HCT116 (cell line): ENCODE results near the gene PC. TPM values are rescaled to one million over a fixed set of nuclear protein-coding genes. Genes with fewer than 3 reads are reported as not detected.

ENCODE experiments used
- ATAC-seq: fragments of 200-7000 bp; cut with Tn5 transposase; 2 replicates; pipeline ENCODE4 v1.9.1; 2020; ENCODE audit warnings: mild to moderate bottlenecking, moderate library complexity
- BruUV-seq: library from RNA; stranded (reverse); fragments of 400-500 nt; replicated peaks from 2 replicates; lab custom pipeline; 2021; lab: Mats Ljungman, UMichigan
- CTCF ChIA-PET: fragments of 300-600 bp; sonication (Branson Sonifier 250); formaldehyde crosslinking; loops from one replicate; lab custom pipeline; 2021; ENCODE audit warnings: antibody characterized with exemption; lab: Charles Lee
- POLR2A ChIA-PET: fragments of 300-600, 350-600 bp; sonication (Branson Sonifier 250); formaldehyde crosslinking; loops from one replicate; lab custom pipeline; 2021; ENCODE audit warnings: antibody characterized with exemption; lab: Charles Lee
- RAD21 ChIA-PET, 2 experiments: fragments of 300-600 bp; sonication (Branson Sonifier 250); formaldehyde crosslinking; loops; one replicate each; lab custom pipeline; 2023; ENCODE audit warnings: low total read pairs in 2 of 2; ENCODE audit not compliant: uncharacterized antibody in 2 of 2, unreplicated experiment in 2 of 2, low non-redundant PET in 1 of 2; lab: Charles Lee
- DNase-seq: peaks from one replicate; pipeline ENCODE4 v3.0.0-alpha.2; 2010; ENCODE audit warnings: low read depth, low spot score
- H2AFZ ChIP-seq: fragments of 200-600 bp; shearing (Covaris generic), sonication (generic); 2 replicates; pipeline ENCODE4 v1.6.1; 2017; ENCODE audit warnings: low read depth, mixed run types, mixed read lengths, antibody characterized with exemption, low read length; ENCODE audit not compliant: poor library complexity, severe bottlenecking
- H3K27ac ChIP-seq: 2 replicates; pipeline ENCODE4 v1.5.1; 2012; ENCODE audit warnings: low read depth, low read length
- H3K27me3 ChIP-seq: fragments of 200-600 bp; sonication (generic); 2 replicates; pipeline ENCODE4 v1.6.1; 2016; ENCODE audit warnings: mixed run types, low read length, mixed read lengths; ENCODE audit not compliant: insufficient read depth
- H3K36me3 ChIP-seq, 2 experiments: fragments of 200-500 bp in 1 of 2; fragments of 200-600 bp in 1 of 2; sonication (Bioruptor generic) in 1 of 2; sonication (generic) in 1 of 2; 2 replicates each; pipeline versions ENCODE4 v1.5.1 to v1.6.1; 2014 to 2016; ENCODE audit warnings: low read length in 2 of 2, inconsistent platforms in 1 of 2, mixed read lengths in 1 of 2, mixed run types in 1 of 2; ENCODE audit not compliant: insufficient read depth in 2 of 2, control insufficient read depth in 1 of 2
- H3K4me1 ChIP-seq, 2 experiments: fragments of 200-600 bp in 1 of 2; sonication (generic) in 1 of 2; 2 replicates each; pipeline versions ENCODE4 v1.5.1 to v1.6.1; 2012 to 2017; ENCODE audit warnings: low read length in 2 of 2, inconsistent platforms in 1 of 2, mild to moderate bottlenecking in 1 of 2, mixed read lengths in 1 of 2, mixed run types in 1 of 2, moderate library complexity in 1 of 2; ENCODE audit not compliant: insufficient read depth in 2 of 2, control insufficient read depth in 1 of 2
- H3K4me2 ChIP-seq: fragments of 200-600 bp; sonication (generic); 2 replicates; pipeline ENCODE4 v1.6.1; 2017; ENCODE audit warnings: mixed run types, low read length, mixed read lengths
- H3K4me3 ChIP-seq, 2 experiments: fragments of 200-600 bp in 1 of 2; sonication (generic) in 1 of 2; replicated peaks in 1 of 2; 2 replicates each; pipeline ENCODE4 v1.5.1; 2011 to 2016; ENCODE audit warnings: low read length in 2 of 2, control low read depth in 1 of 2, low read depth in 1 of 2, mild to moderate bottlenecking in 1 of 2, mixed read lengths in 1 of 2, mixed run types in 1 of 2
- H3K79me2 ChIP-seq: fragments of 200-600 bp; sonication (generic); 2 replicates; pipeline ENCODE4 v1.6.1; 2017; ENCODE audit warnings: mild to moderate bottlenecking, mixed run types, low read length, moderate library complexity, mixed read lengths; ENCODE audit not compliant: insufficient read depth
- H3K9ac ChIP-seq: fragments of 200-600 bp; sonication (generic); 2 replicates; pipeline ENCODE4 v1.6.1; 2016; ENCODE audit warnings: low read length, mixed read lengths
- H3K9me2 ChIP-seq: fragments of 200-600 bp; sonication (generic), shearing (Covaris generic); 2 replicates; pipeline ENCODE4 v1.6.1; 2017; ENCODE audit warnings: mixed run types, mild to moderate bottlenecking, moderate library complexity; ENCODE audit not compliant: insufficient read depth
- H3K9me3 ChIP-seq, 2 experiments: fragments of 200-500 bp in 1 of 2; fragments of 200-600 bp in 1 of 2; sonication (Bioruptor generic) in 1 of 2; sonication (generic) in 1 of 2; 2 replicates each; pipeline ENCODE4 v1.6.1; 2014 to 2017; ENCODE audit warnings: low read length in 2 of 2, mixed read lengths in 2 of 2, inconsistent platforms in 1 of 2, low read depth in 1 of 2, mild to moderate bottlenecking in 1 of 2, mixed run types in 1 of 2, moderate library complexity in 1 of 2; ENCODE audit not compliant: control insufficient read depth in 1 of 2, insufficient read depth in 1 of 2
- H4K20me1 ChIP-seq: fragments of 200-600 bp; sonication (generic), shearing (Covaris generic); 2 replicates; pipeline ENCODE4 v1.6.1; 2017; ENCODE audit warnings: mixed run types, mild to moderate bottlenecking, moderate library complexity; ENCODE audit not compliant: insufficient read depth
- CEBPB ChIP-seq: IDR thresholded peaks from 2 replicates; pipeline ENCODE4 v1.6.1; 2012; ENCODE audit warnings: low read depth
- ELF1 ChIP-seq: IDR thresholded peaks from 2 replicates; pipeline ENCODE4 v1.6.1; 2012; ENCODE audit warnings: low read depth, borderline replicate concordance
- EZH2 ChIP-seq: fragments of 200-600 bp; sonication (generic); IDR thresholded peaks from 2 replicates; pipeline ENCODE4 v1.6.1; 2017; ENCODE audit warnings: antibody characterized with exemption, mixed run types
- JUND ChIP-seq: IDR thresholded peaks from 2 replicates; pipeline ENCODE4 v1.6.1; 2012
- MAX ChIP-seq: IDR thresholded peaks from 2 replicates; pipeline ENCODE4 v1.6.1; 2012
- POLR2A ChIP-seq: IDR thresholded peaks from 2 replicates; pipeline ENCODE4 v1.7.0; 2011; ENCODE audit warnings: borderline replicate concordance; ENCODE audit not compliant: insufficient read depth, insufficient read length; ENCODE audit errors: extremely low read depth
- RAD21 ChIP-seq: IDR thresholded peaks from 2 replicates; pipeline ENCODE4 v1.6.1; 2012; ENCODE audit warnings: low read depth, mild to moderate bottlenecking
- REST ChIP-seq: IDR thresholded peaks from 2 replicates; pipeline ENCODE4 v1.6.1; 2012; ENCODE audit warnings: low read depth
- SIN3A ChIP-seq: IDR thresholded peaks from 2 replicates; pipeline ENCODE4 v1.6.1; 2012; ENCODE audit warnings: low read depth
- ZBTB33 ChIP-seq: IDR thresholded peaks from 2 replicates; pipeline ENCODE4 v1.6.1; 2011; ENCODE audit warnings: mild to moderate bottlenecking, low read length, moderate library complexity; ENCODE audit not compliant: insufficient replicate concordance; ENCODE audit errors: extremely low read depth
- ZFX ChIP-seq: fragments of 450-650 bp; IDR thresholded peaks from 2 replicates; pipeline ENCODE4 v1.6.1; 2017
- ZNF274 ChIP-seq: fragments of 200-500 bp; sonication (Bioruptor generic); IDR thresholded peaks from 2 replicates; pipeline ENCODE4 v1.6.1; 2014; ENCODE audit warnings: mild to moderate bottlenecking, low read depth, low read length, inconsistent platforms
- intact Hi-C: fragments of 100-400 bp; cut with micrococcal nuclease; formaldehyde crosslinking; loops from 2 replicates; pipeline ENCODE4 v1.10.0; 2022
- total RNA-seq: library from RNA; stranded (reverse); gene quantifications from one replicate; pipeline ENCODE4 v1.2.1, GENCODE V29; 2021; ENCODE audit not compliant: unreplicated experiment

The PC gene
- total RNA-seq, 1 experiment from 2014 or later: 24.1 TPM

- intact Hi-C loops: no loop called here
- ChIA-PET POLR2A (interaction anchor here (1.2 to 1.3 kb wide), 2 partner anchors 20 to 22 kb away, joined by 3 read pairs; no protein-coding TSS in a partner anchor), CTCF (no interaction called here), RAD21 (interaction anchor here in 1 of 2 experiments (0.7 kb wide), 1 partner anchor 116 kb away, joined by 3 read pairs; no protein-coding TSS in a partner anchor)
- TF ChIP-seq JUND (no peak), SIN3A (no peak), CEBPB (no peak), EZH2 (no peak), ZNF274 (no peak), ZFX (no peak), REST (no peak), ELF1 (no peak), MAX (no peak), POLR2A (no peak), RAD21 (no peak), ZBTB33 (no peak)
- Histone ChIP-seq H3K9me2 (no peaks in the 10 kb centered on the region), H3K4me2 (peak overlapping the region; percentile 80), H3K36me3 (no peaks in the 10 kb centered on the region), H2AFZ (no peak overlapping the region), H4K20me1 (no peaks in the 10 kb centered on the region), H3K27me3 (no peaks in the 10 kb centered on the region), H3K27ac (peak overlapping the region; percentile 53), H3K79me2 (no peaks in the 10 kb centered on the region), H3K9ac (peak overlapping the region; percentile 48), H3K4me1 (peaks cover 38 to 63% of the 10 kb centered on the region in 2 experiments), H3K4me3 (peak overlapping the region in 1 of 2 experiments; percentile 42; a peak in 2 of 4 replicates), H3K9me3 (no peaks in the 10 kb centered on the region)
- peak; percentile 8; the same call in 1 of the 2 replicates for ATAC-seq
- DNase-seq: no peak
- BruUV-seq: no TSS peak
Measured at GRCh38 chr11:66904981-66905521, 53.1 kb downstream of the PC start.
